LHCN-M2 (cell line): Measurements from ENCODE around the gene BBX. TPM values are rescaled to one million over a fixed set of nuclear protein-coding genes. Genes with fewer than 3 reads are reported as not detected.
A peak's percentile ranks its signal among the peaks of the same experiment; 100 is the strongest.

Experiments
- DNase-seq: peaks from one replicate; pipeline ENCODE4 v3.0.0-alpha.2; 2012; ENCODE audit warnings: low read depth
- total RNA-seq: library from RNA; depleted of rRNA; stranded (reverse); fragments of >200 nt; gene quantifications from 2 replicates; pipeline ENCODE4 v1.2.3, GENCODE V29; 2014; rRNA removed

BBX gene
- total RNA-seq, 1 experiment from 2014 or later = 35.1 TPM

- no peak for DNase-seq
Observed at GRCh38 chr3:107842940-107843339, 320.2 kb downstream of the BBX start.

GRCh38 chr3:107845380-107846278 lies 322.9 kb downstream of the BBX start:
- no peak for DNase-seq

DNA sequence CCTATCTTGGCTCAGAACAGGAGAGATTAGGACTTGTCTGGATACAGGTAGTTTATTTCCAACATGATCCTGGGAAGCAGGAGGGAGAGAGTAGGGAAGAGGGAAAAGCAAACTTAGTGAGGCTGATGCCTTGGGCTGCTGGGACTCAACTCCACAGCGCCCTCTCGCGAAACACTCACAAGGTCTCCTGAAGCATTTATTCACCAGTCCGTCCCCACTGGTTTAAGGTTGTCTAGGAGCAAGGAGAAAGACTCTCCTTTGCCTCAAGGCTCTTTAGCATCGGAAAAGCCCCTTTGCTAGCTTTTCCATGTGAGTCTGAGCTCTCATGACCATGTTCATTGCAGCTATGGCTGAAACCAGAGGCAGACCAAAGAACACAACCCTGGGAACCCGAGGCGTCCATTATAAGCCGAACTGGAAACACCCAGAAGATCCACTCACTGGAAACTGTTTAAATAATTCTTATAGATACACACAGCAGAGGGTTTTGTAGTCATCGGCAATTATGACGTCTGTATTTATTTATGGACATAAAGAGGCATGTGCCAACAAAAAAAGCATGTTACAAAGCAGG lies 323.6 kb downstream of the BBX start:
- DNase-seq = peak; percentile 51

DNA sequence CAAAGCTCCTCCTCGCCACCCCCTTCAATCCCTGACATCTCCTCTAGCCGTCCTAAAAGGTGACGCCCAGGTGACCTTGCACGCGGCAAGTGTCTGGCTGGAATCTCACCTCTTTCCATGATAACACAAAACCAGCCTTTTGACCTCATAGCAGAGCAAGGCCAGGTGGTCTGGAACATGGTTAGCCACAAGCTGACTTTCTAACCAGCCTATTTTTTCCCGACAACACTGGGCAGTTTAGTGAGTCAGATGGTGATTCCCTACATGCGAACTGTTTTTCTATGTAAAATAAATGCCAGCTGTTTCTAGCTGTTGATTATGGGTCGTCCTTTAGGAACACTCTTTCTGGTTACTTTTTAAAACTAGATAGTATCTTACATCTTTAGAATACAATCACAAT lies 325.0 kb downstream of the BBX start:
- peak; percentile 68 for DNase-seq

GRCh38 chr3:107848351-107848915 lies 325.7 kb downstream of the BBX start:
- no peak for DNase-seq

DNA sequence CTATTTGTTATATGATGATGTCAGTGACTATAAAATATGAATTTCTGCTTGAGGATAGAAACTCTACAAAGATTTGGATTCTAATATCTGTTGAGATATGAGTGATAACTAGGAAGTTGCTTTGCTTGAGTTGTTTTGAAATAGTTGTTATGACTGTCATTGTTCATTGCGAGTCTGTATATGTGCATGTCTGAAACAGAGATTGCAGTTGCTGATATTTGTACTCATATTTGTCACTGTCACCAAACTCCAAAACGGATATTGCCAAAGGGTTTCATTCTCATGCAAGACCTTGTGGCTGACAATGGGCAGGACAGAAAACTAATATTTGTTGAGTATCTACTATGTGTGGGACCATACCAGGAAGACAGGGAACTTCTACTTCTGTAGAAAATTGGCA lies 327.9 kb downstream of the BBX start:
- DNase-seq = no peak

DNA sequence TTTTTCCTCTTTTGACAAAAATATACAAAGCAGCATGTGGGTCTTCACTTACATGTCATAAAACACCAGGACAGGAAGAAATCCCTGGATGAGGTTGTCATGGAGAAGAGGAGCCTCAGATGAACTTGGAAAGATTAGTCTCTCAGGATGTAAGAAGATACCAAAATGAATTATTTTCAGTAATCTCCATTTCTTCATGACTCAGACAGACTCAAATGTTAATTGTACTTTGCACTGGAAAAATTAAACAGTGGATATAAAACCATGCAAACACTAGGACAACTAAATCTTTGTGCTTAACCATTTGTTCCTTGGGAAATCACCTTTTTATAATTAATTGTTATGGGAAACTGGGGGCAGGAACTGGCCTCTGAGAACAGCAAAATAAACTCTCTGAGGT lies 331.1 kb downstream of the BBX start:
- DNase-seq = no peak

DNA sequence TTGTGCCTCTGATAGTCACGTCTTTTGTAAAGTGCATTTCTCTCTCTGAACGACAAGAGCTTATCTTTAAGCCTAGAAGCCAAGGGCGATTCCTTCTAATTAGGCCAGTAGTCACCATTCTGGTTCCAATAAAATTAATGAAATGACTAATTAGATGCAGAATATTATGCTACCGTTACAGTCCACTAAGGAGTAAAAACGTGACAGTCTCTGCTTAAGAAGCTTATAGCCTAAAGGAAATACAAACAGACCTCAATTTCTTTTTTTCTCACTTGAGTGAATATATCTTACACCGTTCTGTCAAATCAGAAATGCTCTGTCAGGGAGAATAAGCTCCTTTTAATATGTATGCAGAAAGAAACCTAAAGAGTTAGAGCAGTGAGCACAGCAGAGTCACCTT lies 332.0 kb downstream of the BBX start:
- no peak for DNase-seq

- DNase-seq = no peak
Observed at GRCh38 chr3:107855710-107856109, 332.9 kb downstream of the BBX start.

GRCh38 chr3:107857854-107858253 lies 335.1 kb downstream of the BBX start:
- no peak for DNase-seq

- no peak for DNase-seq
Observed at GRCh38 chr3:107858876-107859275, 336.1 kb downstream of the BBX start.

Other genes with a start within 250 kb of the BBX start
- not detected in 2 replicates for gene CCDC54, start 145.5 kb upstream of the BBX start, total RNA-seq